Central memory CD4-positive, alpha-beta T cell (primary cell): ENCODE results near the gene MYOM3.

ENCODE experiments used
- DNase-seq: peaks from one replicate; pipeline ENCODE4 v3.0.0; 2022

MYOM3 gene

GRCh38 chr1:24113641-24114033 lies 1.7 kb upstream of the MYOM3 start:
- no peak for DNase-seq

- DNase-seq: no peak
These were observed 506 bp downstream of the MYOM3 start for GRCh38 chr1:24111262-24111995.

- DNase-seq: no peak
These were observed 1.2 kb downstream of the MYOM3 start for GRCh38 chr1:24110642-24111261.

- no peak for DNase-seq
These were observed 2.1 kb downstream of the MYOM3 start for GRCh38 chr1:24109686-24110475.

GRCh38 chr1:24109166-24109483 lies 2.8 kb downstream of the MYOM3 start:
- no peak for DNase-seq

GRCh38 chr1:24108334-24109165 lies 3.4 kb downstream of the MYOM3 start:
- DNase-seq: no peak

- DNase-seq: no peak
These were observed 4.3 kb downstream of the MYOM3 start for GRCh38 chr1:24107462-24108138.

- DNase-seq: no peak
These were observed 6.4 kb downstream of the MYOM3 start for GRCh38 chr1:24105368-24106160.

- no peak for DNase-seq
These were observed 7.1 kb downstream of the MYOM3 start for GRCh38 chr1:24104854-24105253.

GRCh38 chr1:24103879-24104278 lies 8.1 kb downstream of the MYOM3 start:
- DNase-seq: no peak

GRCh38 chr1:24103408-24103807 lies 8.5 kb downstream of the MYOM3 start:
- DNase-seq: no peak

- no peak for DNase-seq
These were observed 9.0 kb downstream of the MYOM3 start for GRCh38 chr1:24102961-24103360.

GRCh38 chr1:24101796-24102586 lies 9.9 kb downstream of the MYOM3 start:
- no peak for DNase-seq

- DNase-seq: no peak
These were observed 10.8 kb downstream of the MYOM3 start for GRCh38 chr1:24100945-24101737.

- no peak for DNase-seq
These were observed 12.8 kb downstream of the MYOM3 start for GRCh38 chr1:24098943-24099638.

- no peak for DNase-seq
These were observed 13.8 kb downstream of the MYOM3 start for GRCh38 chr1:24098102-24098501.

GRCh38 chr1:24097663-24098062 lies 14.3 kb downstream of the MYOM3 start:
- DNase-seq: no peak

GRCh38 chr1:24096739-24097103 lies 15.2 kb downstream of the MYOM3 start:
- DNase-seq: no peak

- no peak for DNase-seq
These were observed 15.8 kb downstream of the MYOM3 start for GRCh38 chr1:24096009-24096738.
